Subcutaneous adipose tissue (tissue), 4 donors: ENCODE measurements around the gene ATP2B2. TPM values are rescaled to one million over a fixed set of nuclear protein-coding genes. Genes with fewer than 3 reads are reported as not detected.

Experiments
- total RNA-seq, 4 donors: library from RNA; depleted of rRNA; stranded (reverse); fragments of >200 nt; gene quantifications; one replicate each; pipeline ENCODE4 v1.1.0, GENCODE V29; 2016
- TF ChIP-seq, protein P1 (sequence below): fragments of 450-650 bp; IDR thresholded peaks from one replicate; pipeline ENCODE4 v1.5.1; 2016; ENCODE audit warnings: low read depth, mild to moderate bottlenecking, control low read depth, antibody characterized with exemption, moderate library complexity

ATP2B2 gene
- total RNA-seq, 4 donors from 2014 or later = 0.34 to 0.44 TPM; not detected in 2

- TF ChIP-seq, protein P1, sequence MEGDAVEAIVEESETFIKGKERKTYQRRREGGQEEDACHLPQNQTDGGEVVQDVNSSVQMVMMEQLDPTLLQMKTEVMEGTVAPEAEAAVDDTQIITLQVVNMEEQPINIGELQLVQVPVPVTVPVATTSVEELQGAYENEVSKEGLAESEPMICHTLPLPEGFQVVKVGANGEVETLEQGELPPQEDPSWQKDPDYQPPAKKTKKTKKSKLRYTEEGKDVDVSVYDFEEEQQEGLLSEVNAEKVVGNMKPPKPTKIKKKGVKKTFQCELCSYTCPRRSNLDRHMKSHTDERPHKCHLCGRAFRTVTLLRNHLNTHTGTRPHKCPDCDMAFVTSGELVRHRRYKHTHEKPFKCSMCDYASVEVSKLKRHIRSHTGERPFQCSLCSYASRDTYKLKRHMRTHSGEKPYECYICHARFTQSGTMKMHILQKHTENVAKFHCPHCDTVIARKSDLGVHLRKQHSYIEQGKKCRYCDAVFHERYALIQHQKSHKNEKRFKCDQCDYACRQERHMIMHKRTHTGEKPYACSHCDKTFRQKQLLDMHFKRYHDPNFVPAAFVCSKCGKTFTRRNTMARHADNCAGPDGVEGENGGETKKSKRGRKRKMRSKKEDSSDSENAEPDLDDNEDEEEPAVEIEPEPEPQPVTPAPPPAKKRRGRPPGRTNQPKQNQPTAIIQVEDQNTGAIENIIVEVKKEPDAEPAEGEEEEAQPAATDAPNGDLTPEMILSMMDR = no peak
Observed at GRCh38 chr3:10361375-10361774, 144.0 kb downstream of the ATP2B2 start.

DNA sequence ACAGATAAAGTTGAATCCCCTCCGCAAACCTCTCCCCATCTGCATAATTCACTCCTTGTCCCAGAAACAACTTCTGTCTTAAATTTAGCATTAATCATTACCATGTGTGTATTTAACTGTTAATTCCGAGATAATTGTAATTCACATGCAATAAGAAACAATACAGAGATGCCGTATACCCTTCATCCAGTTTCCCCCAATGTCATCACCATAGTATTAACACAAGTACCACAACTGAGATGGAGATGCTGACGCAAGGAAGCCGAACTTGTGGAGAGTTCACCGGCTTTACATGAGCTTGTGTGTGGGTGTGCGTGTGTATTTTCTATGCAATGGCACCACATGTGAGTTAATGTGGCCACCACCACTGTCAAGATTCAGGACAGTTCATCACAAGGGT is 144.9 kb downstream of the ATP2B2 start:
- TF ChIP-seq, protein P1 = no peak

GRCh38 chr3:10359761-10360161 is 145.6 kb downstream of the ATP2B2 start:
- TF ChIP-seq, protein P1 = no peak

GRCh38 chr3:10358309-10358980 is 146.9 kb downstream of the ATP2B2 start:
- TF ChIP-seq, protein P1 = no peak

GRCh38 chr3:10357592-10358308 is 147.6 kb downstream of the ATP2B2 start:
- TF ChIP-seq, protein P1 = no peak

DNA sequence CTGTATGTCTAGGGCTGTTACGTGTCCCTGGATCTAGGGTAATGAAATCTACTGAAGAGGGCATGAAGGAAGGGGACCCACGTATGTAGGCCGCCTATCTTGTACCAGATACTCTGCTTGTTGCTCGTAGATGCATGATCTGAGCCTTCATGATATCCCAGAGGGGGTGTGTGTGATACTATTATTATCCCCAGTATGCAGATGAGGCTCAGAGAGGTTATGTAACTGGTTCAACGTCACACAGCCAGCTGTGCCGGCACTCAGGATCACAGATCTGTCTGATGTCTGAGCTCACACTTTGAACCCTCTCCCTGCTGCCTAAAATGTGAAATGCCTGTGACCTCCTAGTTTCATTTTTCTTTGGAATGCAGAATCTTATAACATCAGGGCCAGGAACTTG is 148.3 kb downstream of the ATP2B2 start:
- TF ChIP-seq, protein P1 = no peak

DNA sequence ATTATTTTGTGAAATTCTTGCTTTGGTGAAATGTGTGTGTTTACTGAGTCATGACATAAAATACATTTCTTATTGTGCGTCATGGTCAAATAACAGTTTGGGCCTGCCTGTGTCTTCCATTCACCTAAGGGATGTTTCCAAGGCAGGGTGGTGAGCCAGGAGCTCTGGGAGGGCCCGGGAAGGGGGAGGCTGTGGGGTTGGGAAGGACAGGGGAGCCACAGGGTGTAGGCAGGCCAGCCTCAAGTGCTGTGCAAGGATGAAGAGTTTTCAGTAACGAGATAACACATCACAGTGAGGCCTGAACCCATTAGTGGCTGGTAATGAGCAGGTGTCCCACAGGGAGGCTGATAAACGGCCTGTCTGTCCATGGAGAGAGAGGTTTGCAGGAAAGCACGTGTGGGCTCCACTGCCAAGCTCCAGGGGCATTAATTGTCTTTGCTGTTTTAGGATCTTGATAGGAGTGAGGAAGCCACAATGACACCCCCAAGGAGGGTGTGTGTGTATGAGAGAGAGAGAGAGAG is 148.9 kb downstream of the ATP2B2 start:
- TF ChIP-seq, protein P1 = no peak
